Measurements from ENCODE around the gene PAK1. TPM values are rescaled to one million over a fixed set of nuclear protein-coding genes. Genes with fewer than 3 reads are reported as not detected.

Gene PAK1
- total RNA-seq, 2 donors from 2014 or later: 13.1 to 16.7 TPM

- H3K36me3 Mint-ChIP-seq (ENCODE audit: low read depth): peaks cover 7% of the 10 kb centered on the region
- ATAC-seq (no peak), DNase-seq (no peak)
- H3K9me3 ChIP-seq (ENCODE audit: control insufficient read depth, low read length, poor library complexity, severe bottlenecking): no peaks in the 10 kb centered on the region
- no peak overlapping the region for H3K27ac Mint-ChIP-seq
- peaks cover 31% of the 10 kb centered on the region for H3K27me3 Mint-ChIP-seq
- peaks cover 14% of the 10 kb centered on the region for H3K4me1 Mint-ChIP-seq
- no peak overlapping the region for H3K4me3 Mint-ChIP-seq
Measured at GRCh38 chr11:77470504-77470903, 3.4 kb downstream of the PAK1 start.

DNA sequence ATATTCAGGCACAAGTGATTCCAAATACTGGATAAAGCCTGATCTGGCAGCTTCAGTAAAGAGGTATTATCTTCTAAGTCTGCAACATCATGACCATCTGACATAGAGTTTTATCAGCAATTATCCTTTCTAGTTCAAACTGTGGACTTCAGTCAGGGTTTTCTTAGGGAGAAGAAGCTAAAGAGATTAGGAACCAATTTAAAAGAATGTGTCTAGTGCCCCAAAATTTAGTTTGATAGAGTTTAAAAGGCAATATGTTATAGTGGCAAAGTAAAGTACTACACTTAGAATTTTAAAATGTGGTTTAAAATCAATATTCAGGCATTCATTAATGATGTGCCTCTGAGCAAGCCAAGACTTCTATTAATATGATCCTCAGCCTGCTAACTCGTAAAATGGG lies 5.4 kb downstream of the PAK1 start:
- Mint-ChIP-seq H3K4me3 (no peak overlapping the region), H3K27me3 (peaks cover 43% of the 10 kb centered on the region), H3K36me3 (ENCODE audit: low read depth) (peaks cover 7% of the 10 kb centered on the region), H3K4me1 (peaks cover 10% of the 10 kb centered on the region), H3K27ac (no peak overlapping the region)
- H3K9me3 ChIP-seq (ENCODE audit: control insufficient read depth, low read length, poor library complexity, severe bottlenecking): no peaks in the 10 kb centered on the region
- ATAC-seq: no peak
- no peak for DNase-seq

DNA sequence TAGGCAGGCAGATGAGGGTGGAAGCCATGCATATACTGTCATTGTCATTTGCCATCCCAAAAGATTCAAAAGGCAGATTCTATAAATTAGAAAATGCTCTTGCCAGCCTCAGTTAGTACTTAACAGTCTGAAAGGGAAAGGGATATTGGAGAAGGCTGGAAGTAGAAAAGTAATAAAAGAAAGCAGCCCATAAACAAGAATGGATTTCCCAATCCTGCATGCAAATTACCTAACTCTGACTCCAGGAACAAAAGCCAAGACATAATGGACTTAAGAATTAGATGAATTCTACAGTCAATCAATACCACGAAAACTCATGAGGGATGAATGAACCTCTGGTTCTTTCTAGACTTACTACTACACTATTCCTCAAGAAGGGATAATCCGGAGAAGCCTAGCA lies 5.9 kb downstream of the PAK1 start:
- Mint-ChIP-seq H3K27me3 (peaks cover 44% of the 10 kb centered on the region), H3K27ac (no peak overlapping the region), H3K4me3 (no peak overlapping the region), H3K4me1 (peaks cover 10% of the 10 kb centered on the region), H3K36me3 (ENCODE audit: low read depth) (peaks cover 7% of the 10 kb centered on the region)
- H3K9me3 ChIP-seq (ENCODE audit: control insufficient read depth, low read length, poor library complexity, severe bottlenecking): no peaks in the 10 kb centered on the region
- no peak for ATAC-seq
- no peak for DNase-seq

- Mint-ChIP-seq H3K36me3 (ENCODE audit: low read depth) (peaks cover 7% of the 10 kb centered on the region), H3K27ac (no peak overlapping the region), H3K27me3 (peaks cover 44% of the 10 kb centered on the region), H3K4me1 (peaks cover 10% of the 10 kb centered on the region), H3K4me3 (no peak overlapping the region)
- DNase-seq (no peak), ATAC-seq (no peak)
- H3K9me3 ChIP-seq (ENCODE audit: control insufficient read depth, low read length, poor library complexity, severe bottlenecking): no peaks in the 10 kb centered on the region
Measured at GRCh38 chr11:77467233-77467632, 6.7 kb downstream of the PAK1 start.

GRCh38 chr11:77457340-77457739 lies 16.6 kb downstream of the PAK1 start:
- Mint-ChIP-seq H3K36me3 (ENCODE audit: low read depth) (peaks cover 8% of the 10 kb centered on the region), H3K27ac (no peak overlapping the region), H3K4me3 (no peak overlapping the region), H3K4me1 (peaks cover 5% of the 10 kb centered on the region), H3K27me3 (peaks cover 59% of the 10 kb centered on the region)
- ATAC-seq (no peak), DNase-seq (no peak)
- no peaks in the 10 kb centered on the region for H3K9me3 ChIP-seq (ENCODE audit: control insufficient read depth, low read length, poor library complexity, severe bottlenecking)

DNA sequence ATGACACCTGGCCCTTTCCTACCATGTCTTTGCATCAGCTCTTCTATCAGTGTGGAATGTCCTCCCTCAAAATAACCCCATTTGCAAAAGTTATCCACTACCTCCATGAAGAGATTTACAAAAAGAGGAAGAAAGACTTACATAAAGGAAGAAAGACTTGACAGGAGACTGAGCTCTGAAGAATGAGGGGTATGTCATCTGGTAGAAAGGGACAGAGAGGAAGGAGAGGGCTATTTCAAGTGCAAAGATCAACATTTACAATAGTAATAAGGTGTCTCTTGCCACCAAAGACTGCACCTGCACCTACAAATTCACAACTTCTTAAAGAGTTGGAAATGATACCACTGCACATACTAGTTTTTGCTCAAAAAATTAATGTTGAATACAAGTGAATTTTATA lies 18.2 kb downstream of the PAK1 start:
- no peak for ATAC-seq

GRCh38 chr11:77454867-77455655 lies 18.8 kb downstream of the PAK1 start:
- no peak for ATAC-seq
- peaks cover 10% of the 10 kb centered on the region for H3K36me3 Mint-ChIP-seq (ENCODE audit: low read depth)
- H3K4me3 Mint-ChIP-seq: no peak overlapping the region
- H3K4me1 Mint-ChIP-seq: peaks cover 5% of the 10 kb centered on the region
- no peak for DNase-seq
- H3K9me3 ChIP-seq (ENCODE audit: control insufficient read depth, low read length, poor library complexity, severe bottlenecking): no peaks in the 10 kb centered on the region
- H3K27ac Mint-ChIP-seq: no peak overlapping the region
- H3K27me3 Mint-ChIP-seq: peaks cover 53% of the 10 kb centered on the region

More for the DNA sequence above, 18.2 kb downstream of the PAK1 start:
- Mint-ChIP-seq H3K27me3 (peaks cover 59% of the 10 kb centered on the region), H3K27ac (no peak overlapping the region), H3K4me1 (peaks cover 5% of the 10 kb centered on the region), H3K36me3 (ENCODE audit: low read depth) (peaks cover 12% of the 10 kb centered on the region), H3K4me3 (no peak overlapping the region)
- no peaks in the 10 kb centered on the region for H3K9me3 ChIP-seq (ENCODE audit: control insufficient read depth, low read length, poor library complexity, severe bottlenecking)
- no peak for DNase-seq

DNA sequence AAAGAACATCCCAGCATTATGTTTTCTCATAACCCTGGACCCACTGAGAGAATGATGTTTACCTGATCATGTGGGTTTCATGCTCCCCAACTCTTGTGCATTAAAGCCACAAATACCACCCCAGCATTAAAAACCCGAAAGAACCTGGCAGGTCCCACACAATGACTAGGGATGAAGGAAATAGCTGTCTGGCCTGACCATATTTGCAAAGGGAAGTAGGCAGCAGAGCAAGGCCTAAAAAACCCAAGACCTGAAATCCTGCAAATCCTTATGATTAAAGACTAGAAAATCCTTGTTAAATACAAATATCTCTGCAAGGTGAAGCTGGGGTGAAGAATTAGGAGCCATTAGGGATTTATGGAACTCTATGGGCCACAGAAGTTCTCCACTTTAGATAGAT lies 23.7 kb downstream of the PAK1 start:
- no peak overlapping the region for H3K4me3 Mint-ChIP-seq
- peaks cover 16% of the 10 kb centered on the region for H3K4me1 Mint-ChIP-seq
- H3K36me3 Mint-ChIP-seq (ENCODE audit: low read depth): peaks cover 6% of the 10 kb centered on the region
- H3K9me3 ChIP-seq (ENCODE audit: control insufficient read depth, low read length, poor library complexity, severe bottlenecking): no peaks in the 10 kb centered on the region
- peaks cover 17% of the 10 kb centered on the region for H3K27me3 Mint-ChIP-seq
- ATAC-seq: no peak
- no peak for DNase-seq
- H3K27ac Mint-ChIP-seq: no peak overlapping the region

DNA sequence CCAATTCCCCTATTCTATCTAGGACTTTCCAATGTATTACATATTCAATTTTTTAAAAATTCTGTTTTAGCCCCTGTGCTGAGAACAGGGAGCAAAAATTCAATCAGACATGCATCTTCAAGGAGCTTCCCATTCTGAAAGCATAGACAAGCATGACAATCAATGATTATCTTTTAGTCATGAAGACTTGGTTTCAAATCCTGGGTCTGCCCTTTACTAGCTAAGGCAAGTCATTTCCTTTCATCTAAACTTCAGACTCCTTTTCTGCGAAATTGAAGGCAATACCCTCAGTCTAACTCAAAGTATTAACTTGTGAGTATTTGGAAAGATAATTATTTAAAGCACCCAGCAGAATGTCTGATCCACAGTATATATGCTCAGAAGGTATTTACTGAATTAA lies 24.1 kb downstream of the PAK1 start:
- Mint-ChIP-seq H3K27ac (no peak overlapping the region), H3K4me1 (peaks cover 16% of the 10 kb centered on the region), H3K36me3 (ENCODE audit: low read depth) (peaks cover 6% of the 10 kb centered on the region), H3K4me3 (no peak overlapping the region), H3K27me3 (peaks cover 15% of the 10 kb centered on the region)
- no peak for ATAC-seq
- no peak for DNase-seq
- H3K9me3 ChIP-seq (ENCODE audit: control insufficient read depth, low read length, poor library complexity, severe bottlenecking): no peaks in the 10 kb centered on the region

DNA sequence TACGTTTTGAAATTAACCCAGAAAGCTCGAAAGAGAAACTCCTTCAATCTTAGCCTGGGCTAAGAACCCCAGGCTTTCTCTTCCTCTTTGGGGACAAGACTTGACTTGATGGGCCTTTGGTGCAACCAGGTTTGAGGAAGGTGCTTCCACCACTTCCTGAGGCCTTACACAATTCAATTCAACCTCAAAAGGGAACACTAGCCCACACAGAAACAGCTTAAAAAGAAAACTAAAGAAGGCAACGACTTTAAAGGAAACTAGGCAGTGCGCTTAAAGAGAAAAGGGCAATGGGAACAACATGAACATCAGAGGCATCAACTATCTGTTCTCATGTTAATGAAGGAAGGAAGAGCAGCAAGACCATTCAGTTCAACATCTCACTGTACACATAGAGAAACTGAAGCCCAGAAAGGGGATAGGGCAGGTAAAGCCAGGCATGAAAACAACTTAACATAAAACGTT lies 24.8 kb downstream of the PAK1 start:
- ATAC-seq (no peak), DNase-seq (no peak)
- H3K27ac Mint-ChIP-seq: peak overlapping the region; percentile 70
- peaks cover 14% of the 10 kb centered on the region for H3K4me1 Mint-ChIP-seq
- H3K36me3 Mint-ChIP-seq (ENCODE audit: low read depth): peaks cover 6% of the 10 kb centered on the region
- peaks cover 11% of the 10 kb centered on the region for H3K27me3 Mint-ChIP-seq
- no peaks in the 10 kb centered on the region for H3K9me3 ChIP-seq (ENCODE audit: control insufficient read depth, low read length, poor library complexity, severe bottlenecking)
- peak overlapping the region; percentile 37 for H3K4me3 Mint-ChIP-seq

DNA sequence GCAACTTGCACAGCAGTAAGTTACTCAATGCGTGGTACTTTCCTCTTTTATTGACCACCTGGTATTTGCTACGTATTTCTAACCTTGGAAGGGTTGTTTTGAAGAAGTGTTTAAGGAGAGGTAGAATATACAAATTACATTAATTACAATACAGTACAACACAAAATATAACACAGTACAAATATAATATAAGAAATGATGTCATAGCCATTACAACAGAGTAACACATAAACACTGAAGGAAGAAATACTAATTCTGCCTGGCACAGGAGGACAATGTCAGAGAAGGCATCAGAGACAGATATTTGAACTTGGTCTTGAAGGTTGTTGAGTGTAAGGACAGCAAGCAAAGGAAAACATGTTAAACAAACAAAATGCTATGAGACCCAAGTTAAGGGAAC lies 25.6 kb downstream of the PAK1 start:
- Mint-ChIP-seq H3K27ac (peak overlapping the region; percentile 70), H3K4me1 (peaks cover 14% of the 10 kb centered on the region), H3K27me3 (peaks cover 10% of the 10 kb centered on the region), H3K4me3 (no peak overlapping the region), H3K36me3 (ENCODE audit: low read depth) (peaks cover 6% of the 10 kb centered on the region)
- DNase-seq (no peak), ATAC-seq (no peak)
- no peaks in the 10 kb centered on the region for H3K9me3 ChIP-seq (ENCODE audit: control insufficient read depth, low read length, poor library complexity, severe bottlenecking)

DNA sequence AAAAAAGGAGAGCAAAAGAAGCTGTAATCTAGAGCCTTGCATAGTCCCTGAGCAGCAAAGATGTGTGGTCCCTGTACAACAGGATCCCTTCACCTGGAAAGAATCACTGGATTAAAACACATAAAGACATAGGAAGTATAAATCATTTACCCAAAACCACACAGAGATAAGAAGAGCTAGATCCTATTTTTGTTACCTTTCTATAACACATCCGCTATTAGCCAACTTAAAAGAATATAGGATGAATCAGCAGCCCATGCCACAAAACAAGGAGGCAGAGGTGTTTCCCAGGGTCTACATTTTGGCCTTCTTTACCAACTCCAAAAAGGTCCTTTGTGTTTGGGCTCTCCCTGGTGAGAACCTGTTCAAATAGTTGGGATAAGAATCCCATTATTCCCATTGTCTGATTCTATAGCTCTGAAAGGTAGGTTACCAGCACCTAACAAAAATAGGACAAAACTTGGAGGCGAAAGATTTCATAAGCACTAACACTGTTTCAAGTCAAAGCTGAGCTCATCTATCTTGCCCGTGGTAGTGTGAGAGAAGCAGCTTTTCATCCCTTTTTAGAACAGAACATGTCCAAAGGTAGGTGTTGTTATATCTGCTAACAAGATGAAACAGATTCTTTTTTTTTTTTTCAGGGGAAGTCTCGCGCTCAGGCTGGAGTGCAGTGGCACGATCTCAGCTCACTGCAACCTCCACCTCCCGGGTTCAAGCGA lies 26.8 kb downstream of the PAK1 start:
- no peak for ATAC-seq
- peaks cover 5% of the 10 kb centered on the region for H3K27me3 Mint-ChIP-seq
- H3K27ac Mint-ChIP-seq: peak overlapping the region; percentile 77
- peaks cover 6% of the 10 kb centered on the region for H3K36me3 Mint-ChIP-seq (ENCODE audit: low read depth)
- no peak for DNase-seq
- H3K4me3 Mint-ChIP-seq: no peak overlapping the region
- no peaks in the 10 kb centered on the region for H3K9me3 ChIP-seq (ENCODE audit: control insufficient read depth, low read length, poor library complexity, severe bottlenecking)
- peaks cover 14% of the 10 kb centered on the region for H3K4me1 Mint-ChIP-seq

GRCh38 chr11:77444261-77444660 lies 29.6 kb downstream of the PAK1 start:
- Mint-ChIP-seq H3K4me1 (peaks cover 15% of the 10 kb centered on the region), H3K4me3 (no peak overlapping the region)

More at GRCh38 chr11:77444261-77444660, 29.6 kb downstream of the PAK1 start:
- Mint-ChIP-seq H3K36me3 (ENCODE audit: low read depth) (peaks cover 3% of the 10 kb centered on the region), H3K27ac (no peak overlapping the region), H3K27me3 (peaks cover 14% of the 10 kb centered on the region)
- ATAC-seq: no peak
- H3K9me3 ChIP-seq (ENCODE audit: control insufficient read depth, low read length, poor library complexity, severe bottlenecking): no peaks in the 10 kb centered on the region
- DNase-seq: no peak

All from T-helper 17 cell (primary cell).